Right lobe of liver (tissue), 6 donors: ENCODE data around the gene RHOT1. TPM values are rescaled to one million over a fixed set of nuclear protein-coding genes. Genes with fewer than 3 reads are reported as not detected.

Source experiments
- ATAC-seq, 4 donors: fragments of 200-7000 bp; cut with Tn5 transposase; one replicate each; pipeline ENCODE4 v1.9.1; 2020; ENCODE audit warnings: mild to moderate bottlenecking in 4 of 4, moderate library complexity in 4 of 4
- DNase-seq, 3 donors: peaks; one replicate each; pipeline ENCODE4 v3.0.0-alpha.2; 2020
- H3K27ac ChIP-seq, 3 donors: fragments of 200-600 bp; one replicate each; pipeline ENCODE4 v1.8.0; 2022
- H3K27me3 ChIP-seq, 2 donors: fragments of 200-600 bp; one replicate each; pipeline ENCODE4 v1.8.0; 2022
- H3K36me3 ChIP-seq, 4 donors: fragments of 200-600 bp; sonication (generic) in 1 of 4; one replicate each; pipeline versions ENCODE4 v1.5.1 to v1.8.0; 2017 to 2022; ENCODE audit warnings: control low read depth in 1 of 4
- H3K4me1 ChIP-seq, 4 donors: fragments of 200-600 bp; sonication (generic) in 1 of 4; one replicate each; pipeline versions ENCODE4 v1.5.1 to v1.8.0; 2017 to 2022; ENCODE audit warnings: control low read depth in 1 of 4
- H3K4me3 ChIP-seq, 3 donors: fragments of 200-600 bp; one replicate each; pipeline ENCODE4 v1.8.0; 2022
- H3K9me3 ChIP-seq, 4 donors: fragments of 200-600 bp; sonication (generic) in 1 of 4; one replicate each; pipeline versions ENCODE4 v1.5.1 to v1.8.0; 2017 to 2022; ENCODE audit warnings: control low read depth in 1 of 4
- POLR2A ChIP-seq: fragments of 450-650 bp; IDR thresholded peaks from one replicate; pipeline ENCODE4 v1.6.1; 2017; ENCODE audit warnings: antibody characterized with exemption, mild to moderate bottlenecking
- WGBS: methylation state at CpG from one replicate; pipeline ENCODE4 v1.1.6; 2018; ENCODE audit warnings: low coverage, low lambda C conversion rate; ENCODE audit not compliant: insufficient coverage; ENCODE audit errors: missing lambda C conversion rate; 5-methylcytosine and 5-hydroxymethylcytosine counted together
- intact Hi-C, 2 donors: fragments of 100-400 bp; cut with DNase I; formaldehyde crosslinking; loops; one replicate each; pipeline versions ENCODE4 v1.11.2 to v1.14.1; 2022
- small RNA-seq, 2 experiments: library from RNA; depleted of rRNA; stranded (forward); fragments of <200 nt; gene quantifications; one replicate each; pipeline ENCODE3, GENCODE V24; 2016
- total RNA-seq, 6 experiments: library from RNA; depleted of rRNA in 2 of 6; stranded (reverse); fragments of >200 nt in 2 of 6; fragmentation: NEBNext Ultra II Directional in 3 of 6; extraction: Animal tissue kit (Norgen Biotek cat#: 25700) in 3 of 6; gene quantifications; one replicate each; pipeline versions ENCODE4 v1.1.0 to v1.2.4, GENCODE V29; 2016 to 2023
- TF ChIP-seq, protein P1 (sequence below), 4 donors: fragments of 200-600 bp in 3 of 4; fragments of 450-650 bp in 1 of 4; IDR thresholded peaks; one replicate each; pipeline versions ENCODE4 v1.5.1 to v1.8.0; 2016 to 2022; ENCODE audit warnings: antibody characterized with exemption in 4 of 4, mild to moderate bottlenecking in 2 of 4
- donor health status: DM: no; HTN: yes; CAD: no.
- donor health status: DM: no; HTN: no; CAD: no.
- donor health status: DM: no; HTN: no; CAD: no.
- donor health status: DM: no; HTN: yes; CAD: no.
- donor health status: DM: no; HTN: yes; CAD: no.

Gene RHOT1
- total RNA-seq, 6 experiments from 2014 or later = 12.0 to 24.5 (median 14.2) TPM

- H3K27me3 ChIP-seq = no peaks in the 10 kb centered on the region
- intact Hi-C loops = no loop called here
- 50% methylated on average over 1 of the region's 5 CpGs for WGBS
- H3K36me3 ChIP-seq = no peaks in the 10 kb centered on the region
- H3K4me1 ChIP-seq = no peaks in the 10 kb centered on the region
- no peak overlapping the region for H3K27ac ChIP-seq
- no peak for DNase-seq
- no peaks in the 10 kb centered on the region for H3K9me3 ChIP-seq
- TF ChIP-seq, protein P1, sequence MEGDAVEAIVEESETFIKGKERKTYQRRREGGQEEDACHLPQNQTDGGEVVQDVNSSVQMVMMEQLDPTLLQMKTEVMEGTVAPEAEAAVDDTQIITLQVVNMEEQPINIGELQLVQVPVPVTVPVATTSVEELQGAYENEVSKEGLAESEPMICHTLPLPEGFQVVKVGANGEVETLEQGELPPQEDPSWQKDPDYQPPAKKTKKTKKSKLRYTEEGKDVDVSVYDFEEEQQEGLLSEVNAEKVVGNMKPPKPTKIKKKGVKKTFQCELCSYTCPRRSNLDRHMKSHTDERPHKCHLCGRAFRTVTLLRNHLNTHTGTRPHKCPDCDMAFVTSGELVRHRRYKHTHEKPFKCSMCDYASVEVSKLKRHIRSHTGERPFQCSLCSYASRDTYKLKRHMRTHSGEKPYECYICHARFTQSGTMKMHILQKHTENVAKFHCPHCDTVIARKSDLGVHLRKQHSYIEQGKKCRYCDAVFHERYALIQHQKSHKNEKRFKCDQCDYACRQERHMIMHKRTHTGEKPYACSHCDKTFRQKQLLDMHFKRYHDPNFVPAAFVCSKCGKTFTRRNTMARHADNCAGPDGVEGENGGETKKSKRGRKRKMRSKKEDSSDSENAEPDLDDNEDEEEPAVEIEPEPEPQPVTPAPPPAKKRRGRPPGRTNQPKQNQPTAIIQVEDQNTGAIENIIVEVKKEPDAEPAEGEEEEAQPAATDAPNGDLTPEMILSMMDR (IDR thresholded peaks at IDR 0.05) = no peak
- no peak for TF ChIP-seq POLR2A
- H3K4me3 ChIP-seq = no peak overlapping the region
- no peak for ATAC-seq
Measured at GRCh38 chr17:32274101-32274500, 131.8 kb downstream of the RHOT1 start.

GRCh38 chr17:32274643-32275042 lies 132.3 kb downstream of the RHOT1 start:
- TF ChIP-seq, protein P1 (IDR thresholded peaks at IDR 0.05) = no peak
- TF ChIP-seq POLR2A = no peak

More at GRCh38 chr17:32274643-32275042, 132.3 kb downstream of the RHOT1 start:
- ATAC-seq (no peak), DNase-seq (no peak)
- no peaks in the 10 kb centered on the region for H3K4me1 ChIP-seq
- WGBS = 93% methylated on average over 5 of the region's 6 CpGs
- no peaks in the 10 kb centered on the region for H3K36me3 ChIP-seq
- no peak overlapping the region for H3K27ac ChIP-seq
- H3K27me3 ChIP-seq = no peaks in the 10 kb centered on the region
- H3K9me3 ChIP-seq = no peaks in the 10 kb centered on the region
- intact Hi-C loops = no loop called here
- no peak overlapping the region for H3K4me3 ChIP-seq

Small RNA genes lying within 50 kb of the gene (small RNA-seq; reads per million reads assigned to genes)
- gene UBL5P2 = 0 reads per million in 2 experiments

Other genes starting within 250 kb of the RHOT1 start
- gene UTP6, start 240.8 kb upstream of the RHOT1 start, total RNA-seq = 10 to 100 TPM; 16.5 to 26.1 (median 22.2) TPM
- 10 to 100 TPM in 4 of 6 experiments, 1 to 10 TPM in 2; 8.0 to 12.1 (median 10.6) TPM for gene SUZ12, start 205.5 kb upstream of the RHOT1 start, total RNA-seq
- gene LRRC37B, start 135.1 kb upstream of the RHOT1 start, total RNA-seq = 10 to 100 TPM in 1 of 6 experiments, 1 to 10 TPM in 5; 3.1 to 10.6 (median 4.1) TPM
- under 1 TPM in 2 of 6 experiments, not detected in 4; 0.04 to 0.09 TPM for gene RHBDL3, start 123.3 kb downstream of the RHOT1 start, total RNA-seq
- gene C17orf75, start 199.7 kb downstream of the RHOT1 start, total RNA-seq = 1 to 10 TPM; 7.1 to 8.9 (median 7.3) TPM
- gene ZNF207, start 207.7 kb downstream of the RHOT1 start, total RNA-seq = 10 to 100 TPM; 48.0 to 91.1 (median 68.7) TPM